Neural cell (in vitro differentiated cells): ENCODE results near the gene CYP19A1. TPM values are rescaled to one million over a fixed set of nuclear protein-coding genes. Genes with fewer than 3 reads are reported as not detected.

Experiments used
- H2AFZ ChIP-seq: fragments of 200-600, 300-800 bp; sonication (generic), shearing (Covaris generic); 2 replicates; pipeline ENCODE4 v1.6.0; 2014; ENCODE audit warnings: low read depth, mild to moderate bottlenecking, antibody characterized with exemption, low read length, moderate library complexity
- H3F3A ChIP-seq: fragments of 200-600 bp; shearing (Covaris generic); 2 replicates; pipeline ENCODE4 v1.6.1; 2016; ENCODE audit warnings: mild to moderate bottlenecking, moderate library complexity, mixed read lengths, antibody characterized with exemption, low read length; ENCODE audit not compliant: insufficient read depth, poor library complexity, severe bottlenecking
- H3K27ac ChIP-seq: fragments of 200-600, 300-800 bp; sonication (generic), shearing (Covaris generic); 2 replicates; pipeline ENCODE4 v1.5.1; 2014; ENCODE audit warnings: mild to moderate bottlenecking, low read length, moderate library complexity
- H3K27me3 ChIP-seq: fragments of 300-800, 200-600 bp; sonication (generic), shearing (Covaris generic); 2 replicates; pipeline ENCODE4 v1.6.0; 2014; ENCODE audit warnings: mild to moderate bottlenecking, low read depth, low read length, moderate library complexity; ENCODE audit not compliant: insufficient read depth
- H3K36me3 ChIP-seq: fragments of 300-800, 200-600 bp; sonication (generic), shearing (Covaris generic); 2 replicates; pipeline ENCODE4 v1.5.1; 2014; ENCODE audit warnings: mild to moderate bottlenecking, antibody characterized with exemption, low read length, moderate library complexity; ENCODE audit not compliant: insufficient read depth
- H3K4me2 ChIP-seq: fragments of 300-800, 200-600 bp; sonication (generic), shearing (Covaris generic); 2 replicates; pipeline ENCODE4 v1.6.0; 2014; ENCODE audit warnings: mild to moderate bottlenecking, low read length
- H3K4me3 ChIP-seq: fragments of 300-800, 200-600 bp; sonication (generic), shearing (Covaris generic); 2 replicates; pipeline ENCODE4 v1.5.1; 2014; ENCODE audit warnings: mild to moderate bottlenecking, low read length, moderate library complexity
- H3K79me2 ChIP-seq: fragments of 200-600 bp; shearing (Covaris generic); replicated peaks from 2 replicates; pipeline ENCODE4 v1.6.0; 2014; ENCODE audit warnings: mild to moderate bottlenecking, low read length, moderate library complexity; ENCODE audit not compliant: insufficient read depth
- H3K9ac ChIP-seq: fragments of 300-800, 200-600 bp; sonication (generic), shearing (Covaris generic); 2 replicates; pipeline ENCODE4 v1.6.1; 2016; ENCODE audit warnings: mild to moderate bottlenecking, low read length, mixed read lengths
- H3K9me2 ChIP-seq: fragments of 200-600 bp; shearing (Covaris generic); 2 replicates; pipeline ENCODE4 v1.6.1; 2016; ENCODE audit warnings: mild to moderate bottlenecking, low read length, mixed read lengths; ENCODE audit not compliant: insufficient read depth
- H3K9me3 ChIP-seq: fragments of 200-600, 300-800 bp; sonication (generic), shearing (Covaris generic); 2 replicates; pipeline ENCODE4 v1.6.1; 2016; ENCODE audit warnings: mild to moderate bottlenecking, mixed run types, low read length, moderate library complexity, mixed read lengths
- H4K20me1 ChIP-seq: fragments of 200-600 bp; shearing (Covaris generic); 2 replicates; pipeline ENCODE4 v1.6.1; 2016; ENCODE audit warnings: mild to moderate bottlenecking, mixed run types; ENCODE audit not compliant: insufficient read depth
- EP300 ChIP-seq: fragments of 450-650 bp; conservative IDR thresholded peaks from 2 replicates; pipeline ENCODE4 v1.6.1; 2014; ENCODE audit warnings: antibody characterized with exemption, mild to moderate bottlenecking, moderate library complexity; ENCODE audit not compliant: poor library complexity, severe bottlenecking
- EZH2 ChIP-seq: fragments of 200-600, 300-800 bp; shearing (Covaris generic), sonication (generic); IDR thresholded peaks from 2 replicates; pipeline ENCODE4 v1.6.1; 2014; ENCODE audit warnings: antibody characterized with exemption, low read length, borderline replicate concordance, mild to moderate bottlenecking; ENCODE audit not compliant: insufficient read depth, poor library complexity, severe bottlenecking
- MXI1 ChIP-seq: fragments of 450-650 bp; conservative IDR thresholded peaks from 2 replicates; pipeline ENCODE4 v1.6.1; 2014; ENCODE audit warnings: antibody characterized with exemption, mild to moderate bottlenecking; ENCODE audit not compliant: poor library complexity, severe bottlenecking
- POLR2AphosphoS5 ChIP-seq: IDR thresholded peaks from 2 replicates; pipeline ENCODE4 v1.6.1; 2012
- RAD21 ChIP-seq: fragments of 450-650 bp; conservative IDR thresholded peaks from 2 replicates; pipeline ENCODE4 v1.6.1; 2014; ENCODE audit warnings: antibody characterized with exemption, mild to moderate bottlenecking, moderate library complexity
- SMC3 ChIP-seq: fragments of 450-650 bp; conservative IDR thresholded peaks from 2 replicates; pipeline ENCODE4 v1.6.1; 2014; ENCODE audit warnings: antibody characterized with exemption, mild to moderate bottlenecking, moderate library complexity; ENCODE audit not compliant: poor library complexity
- TAF1 ChIP-seq: IDR thresholded peaks from 2 replicates; pipeline ENCODE4 v1.6.1; 2012; ENCODE audit warnings: low read depth
- polyA minus RNA-seq: library from RNA; depleted of rRNA, polyadenylated mRNA; stranded (reverse); fragments of >200 nt; gene quantifications from 2 replicates; pipeline ENCODE4 v1.2.3, GENCODE V29; 2014
- polyA plus RNA-seq: library from polyadenylated mRNA; depleted of rRNA; stranded (reverse); fragments of >200 nt; gene quantifications from 2 replicates; pipeline ENCODE4 v1.2.3, GENCODE V29; 2014
- TF ChIP-seq, protein P1 (sequence below): IDR thresholded peaks from 2 replicates; pipeline ENCODE4 v1.6.1; 2012; ENCODE audit warnings: borderline replicate concordance
- TF ChIP-seq, protein P2 (sequence below): fragments of 450-650 bp; IDR thresholded peaks from 2 replicates; pipeline ENCODE4 v1.5.1; 2014; ENCODE audit warnings: antibody characterized with exemption, mild to moderate bottlenecking, moderate library complexity; ENCODE audit not compliant: poor library complexity, severe bottlenecking

CYP19A1 gene
- polyA plus RNA-seq (not detected in 2 replicates), polyA minus RNA-seq (not detected in 2 replicates)

DNA sequence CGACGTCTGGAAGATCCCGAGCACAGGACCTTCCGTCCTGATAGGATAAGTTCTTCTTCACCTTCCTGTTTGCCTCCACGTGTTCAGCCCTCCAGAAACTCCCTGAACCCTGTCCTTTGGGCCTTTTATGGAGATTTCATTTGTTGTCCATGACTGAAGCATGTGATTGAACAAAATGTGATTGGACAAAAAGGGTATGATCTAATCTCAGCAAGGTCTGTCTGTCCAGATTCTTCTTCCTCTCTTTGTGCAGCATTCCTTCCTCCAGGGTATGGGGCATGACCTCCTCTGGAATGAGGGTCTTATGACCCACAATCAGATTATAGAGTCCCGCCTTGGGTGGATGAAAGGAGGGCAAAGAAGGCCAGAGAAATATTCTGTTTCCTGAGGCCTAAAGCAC, at the start of gene CYP19A1:
TSS of gene CYP19A1 (minus strand) at position 101 of the 400 bp plus-strand sequence. CDS start 95,684 bp downstream, outside the sequence.
- no peak for TF ChIP-seq EZH2
- no peak for TF ChIP-seq EP300
- TF ChIP-seq POLR2AphosphoS5, result no peak
- no peak for TF ChIP-seq MXI1
- TF ChIP-seq, protein P1, sequence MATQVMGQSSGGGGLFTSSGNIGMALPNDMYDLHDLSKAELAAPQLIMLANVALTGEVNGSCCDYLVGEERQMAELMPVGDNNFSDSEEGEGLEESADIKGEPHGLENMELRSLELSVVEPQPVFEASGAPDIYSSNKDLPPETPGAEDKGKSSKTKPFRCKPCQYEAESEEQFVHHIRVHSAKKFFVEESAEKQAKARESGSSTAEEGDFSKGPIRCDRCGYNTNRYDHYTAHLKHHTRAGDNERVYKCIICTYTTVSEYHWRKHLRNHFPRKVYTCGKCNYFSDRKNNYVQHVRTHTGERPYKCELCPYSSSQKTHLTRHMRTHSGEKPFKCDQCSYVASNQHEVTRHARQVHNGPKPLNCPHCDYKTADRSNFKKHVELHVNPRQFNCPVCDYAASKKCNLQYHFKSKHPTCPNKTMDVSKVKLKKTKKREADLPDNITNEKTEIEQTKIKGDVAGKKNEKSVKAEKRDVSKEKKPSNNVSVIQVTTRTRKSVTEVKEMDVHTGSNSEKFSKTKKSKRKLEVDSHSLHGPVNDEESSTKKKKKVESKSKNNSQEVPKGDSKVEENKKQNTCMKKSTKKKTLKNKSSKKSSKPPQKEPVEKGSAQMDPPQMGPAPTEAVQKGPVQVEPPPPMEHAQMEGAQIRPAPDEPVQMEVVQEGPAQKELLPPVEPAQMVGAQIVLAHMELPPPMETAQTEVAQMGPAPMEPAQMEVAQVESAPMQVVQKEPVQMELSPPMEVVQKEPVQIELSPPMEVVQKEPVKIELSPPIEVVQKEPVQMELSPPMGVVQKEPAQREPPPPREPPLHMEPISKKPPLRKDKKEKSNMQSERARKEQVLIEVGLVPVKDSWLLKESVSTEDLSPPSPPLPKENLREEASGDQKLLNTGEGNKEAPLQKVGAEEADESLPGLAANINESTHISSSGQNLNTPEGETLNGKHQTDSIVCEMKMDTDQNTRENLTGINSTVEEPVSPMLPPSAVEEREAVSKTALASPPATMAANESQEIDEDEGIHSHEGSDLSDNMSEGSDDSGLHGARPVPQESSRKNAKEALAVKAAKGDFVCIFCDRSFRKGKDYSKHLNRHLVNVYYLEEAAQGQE, result no peak
- no peak for TF ChIP-seq RAD21
- TF ChIP-seq, protein P2, sequence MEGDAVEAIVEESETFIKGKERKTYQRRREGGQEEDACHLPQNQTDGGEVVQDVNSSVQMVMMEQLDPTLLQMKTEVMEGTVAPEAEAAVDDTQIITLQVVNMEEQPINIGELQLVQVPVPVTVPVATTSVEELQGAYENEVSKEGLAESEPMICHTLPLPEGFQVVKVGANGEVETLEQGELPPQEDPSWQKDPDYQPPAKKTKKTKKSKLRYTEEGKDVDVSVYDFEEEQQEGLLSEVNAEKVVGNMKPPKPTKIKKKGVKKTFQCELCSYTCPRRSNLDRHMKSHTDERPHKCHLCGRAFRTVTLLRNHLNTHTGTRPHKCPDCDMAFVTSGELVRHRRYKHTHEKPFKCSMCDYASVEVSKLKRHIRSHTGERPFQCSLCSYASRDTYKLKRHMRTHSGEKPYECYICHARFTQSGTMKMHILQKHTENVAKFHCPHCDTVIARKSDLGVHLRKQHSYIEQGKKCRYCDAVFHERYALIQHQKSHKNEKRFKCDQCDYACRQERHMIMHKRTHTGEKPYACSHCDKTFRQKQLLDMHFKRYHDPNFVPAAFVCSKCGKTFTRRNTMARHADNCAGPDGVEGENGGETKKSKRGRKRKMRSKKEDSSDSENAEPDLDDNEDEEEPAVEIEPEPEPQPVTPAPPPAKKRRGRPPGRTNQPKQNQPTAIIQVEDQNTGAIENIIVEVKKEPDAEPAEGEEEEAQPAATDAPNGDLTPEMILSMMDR, result no peak
- TF ChIP-seq TAF1, result no peak
- no peak for TF ChIP-seq SMC3
- Histone ChIP-seq H3K27ac (no peak within 1 kb of the TSS), H3F3A (no peaks in the 10 kb centered on the region)

DNA sequence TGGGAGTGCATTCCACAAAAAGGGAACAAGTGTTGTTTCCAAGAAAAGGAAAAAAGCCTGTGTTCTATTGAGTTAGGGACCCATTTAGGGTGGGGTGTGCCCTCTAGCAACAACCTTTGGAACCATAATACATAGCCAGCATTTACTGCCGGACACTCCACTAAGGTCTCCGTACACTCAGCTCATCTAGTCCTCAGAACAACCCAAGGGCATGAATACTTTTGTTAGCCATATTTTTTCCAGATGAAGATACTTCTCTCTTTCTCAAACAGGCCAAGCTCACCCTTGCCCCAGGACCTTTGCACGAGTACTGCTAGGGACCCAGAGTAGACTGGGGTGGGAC, 49.3 kb upstream of the CYP19A1 start:
- TF ChIP-seq RAD21 (no peak), EP300 (no peak), MXI1 (no peak), SMC3 (no peak), POLR2AphosphoS5 (no peak), EZH2 (no peak), TAF1 (no peak)
- TF ChIP-seq, protein P2, result no peak
- TF ChIP-seq, protein P1, result no peak
- H3K9me2 ChIP-seq, result no peaks in the 10 kb centered on the region
- H3K36me3 ChIP-seq, result no peaks in the 10 kb centered on the region
- H3K4me2 ChIP-seq, result no peak overlapping the region
- no peaks in the 10 kb centered on the region for H4K20me1 ChIP-seq
- no peak overlapping the region for H3K4me3 ChIP-seq
- no peaks in the 10 kb centered on the region for H3K9me3 ChIP-seq
- no peak overlapping the region for H3K9ac ChIP-seq
- no peaks in the 10 kb centered on the region for H3K27me3 ChIP-seq
- no peaks in the 10 kb centered on the region for H3F3A ChIP-seq
- H3K79me2 ChIP-seq, result no peaks in the 10 kb centered on the region
- no peak overlapping the region for H3K27ac ChIP-seq
- H2AFZ ChIP-seq, result no peak overlapping the region

More for the DNA sequence above, at the start of gene CYP19A1:
- Histone ChIP-seq H3K4me3 (no peak within 1 kb of the TSS), H3K9me2 (no peaks in the 10 kb centered on the region), H4K20me1 (no peaks in the 10 kb centered on the region), H3K79me2 (no peaks in the 10 kb centered on the region), H3K9me3 (no peaks in the 10 kb centered on the region), H2AFZ (no peak within 1 kb of the TSS), H3K4me2 (no peak within 1 kb of the TSS), H3K27me3 (peaks cover 30% of the 10 kb centered on the region), H3K9ac (no peak within 1 kb of the TSS), H3K36me3 (no peaks in the 10 kb centered on the region)
